Heart right ventricle (tissue), 16 donors: ENCODE data around the gene EYS. TPM values are rescaled to one million over a fixed set of nuclear protein-coding genes. Genes with fewer than 3 reads are reported as not detected.

ENCODE experiments used
- ATAC-seq, 8 donors: fragments of 200-7000 bp; cut with Tn5 transposase; one replicate each; pipeline ENCODE4 v1.9.1; 2020; ENCODE audit warnings: mild to moderate bottlenecking in 8 of 8, moderate library complexity in 8 of 8, moderate number of reproducible peaks in 1 of 8
- DNase-seq, 2 donors: peaks; one replicate each; pipeline ENCODE4 v3.0.0-alpha.2; 2020
- H3K27ac ChIP-seq, 10 donors: fragments of 200-600 bp; sonication (generic) in 2 of 10; one replicate each; pipeline versions ENCODE4 v1.5.0 to v1.8.0; 2020 to 2022; ENCODE audit warnings: mild to moderate bottlenecking in 3 of 10
- H3K27me3 ChIP-seq, 7 donors: fragments of 200-600 bp; one replicate each; pipeline ENCODE4 v1.8.0; 2021 to 2022; ENCODE audit warnings: mild to moderate bottlenecking in 2 of 7
- H3K36me3 ChIP-seq, 9 donors: fragments of 200-600 bp; sonication (generic) in 1 of 9; one replicate each; pipeline versions ENCODE4 v1.5.0 to v1.8.0; 2020 to 2022; ENCODE audit warnings: mild to moderate bottlenecking in 2 of 9
- H3K4me1 ChIP-seq, 9 donors: fragments of 200-600 bp; sonication (generic) in 1 of 9; one replicate each; pipeline versions ENCODE4 v1.5.0 to v1.8.0; 2020 to 2022; ENCODE audit warnings: mild to moderate bottlenecking in 4 of 9
- H3K4me3 ChIP-seq, 10 donors: fragments of 200-600 bp; sonication (generic) in 2 of 10; one replicate each; pipeline versions ENCODE4 v1.5.0 to v1.8.0; 2020 to 2022; ENCODE audit warnings: mild to moderate bottlenecking in 7 of 10, moderate library complexity in 2 of 10
- H3K9me3 ChIP-seq, 11 donors: fragments of 200-600 bp in 10 of 11; sonication (generic) in 2 of 11; one replicate each; pipeline versions ENCODE4 v1.5.0 to v1.8.0; 2013 to 2022; ENCODE audit warnings: mild to moderate bottlenecking in 2 of 11, control low read depth in 1 of 11, moderate library complexity in 1 of 11
- WGBS, 2 donors: extraction: QIAGEN DNeasy Blood & Tissue Kit; methylation state at CpG; one replicate each; pipeline ENCODE4 v1.1.7; 2013; ENCODE audit warnings: inconsistent platforms in 1 of 2; 5-methylcytosine and 5-hydroxymethylcytosine counted together
- intact Hi-C, 10 donors: fragments of 100-400 bp; cut with DNase I; formaldehyde crosslinking; loops; one replicate each; pipeline versions ENCODE4 v1.11.1 to v1.14.2; 2022
- polyA plus RNA-seq, 2 donors: library from polyadenylated mRNA; stranded (reverse); fragments of 200-250 nt; gene quantifications; one replicate each; pipeline ENCODE4 v1.2.3, GENCODE V29; 2013
- total RNA-seq, 10 donors: library from RNA; stranded (reverse); fragmentation: NEBNext Ultra II Directional in 3 of 10; extraction: Animal tissue kit (Norgen Biotek cat#: 25700) in 3 of 10; gene quantifications; one replicate each; pipeline versions ENCODE4 v1.2.1 to v1.2.4, GENCODE V29; 2021 to 2023
- TF ChIP-seq, protein P1 (sequence below), 9 donors: fragments of 200-600 bp; sonication (generic) in 2 of 9; IDR thresholded peaks; one replicate each; pipeline versions ENCODE4 v1.5.0 to v1.8.0; 2021 to 2022; ENCODE audit warnings: antibody characterized with exemption in 9 of 9, mild to moderate bottlenecking in 5 of 9, moderate library complexity in 1 of 9
- donor health status: Arrhythmogenic right ventricular cardiomyopathy.
- donor health status: ischemic (EF 13 %, LVEDD 7.1; RV severe dilation, severe dysfunction).
- donor health status: healthy with polysubstance abuse.
- donor health status: DM: no; HTN: yes; CAD: no.
- donor health status: DM: no; HTN: no; CAD: no.
- donor health status: ischemic (EF 25% LVEDD 6.9; RV normal size, moderate dysfunction).
- donor health status: ischemic (EF 25% LVEDD 5.7; RV mildly dilated, moderate dysfunction).
- donor health status: healthy.
- donor health status: DM: yes; HTN: yes; CAD: no.
- donor health status: Ischemic cardiomyopathy.
- donor health status: ischemic (EF 35%, LVEDD 5.7; RV mildly dilated, moderate dysfunction).
- donor health status: nonischemic (EF 11% LVEDD 7.7; RV severe dilation, severe dysfunction).
- donor health status: DM: yes; HTN: yes; CAD: no.
- donor health status: PGD.
- donor health status: ischemic (EF 29% LVEDD 5.4; RV normal size, mild dysfunction).
- donor health status: nonischemic (EF 23%, LVEDD 6.1; RV moderate dilation, normal function).

EYS gene
- total and polyA plus RNA-seq, 12 donors: 0.02 to 0.40 (median 0.18) TPM; not detected in 8

DNA sequence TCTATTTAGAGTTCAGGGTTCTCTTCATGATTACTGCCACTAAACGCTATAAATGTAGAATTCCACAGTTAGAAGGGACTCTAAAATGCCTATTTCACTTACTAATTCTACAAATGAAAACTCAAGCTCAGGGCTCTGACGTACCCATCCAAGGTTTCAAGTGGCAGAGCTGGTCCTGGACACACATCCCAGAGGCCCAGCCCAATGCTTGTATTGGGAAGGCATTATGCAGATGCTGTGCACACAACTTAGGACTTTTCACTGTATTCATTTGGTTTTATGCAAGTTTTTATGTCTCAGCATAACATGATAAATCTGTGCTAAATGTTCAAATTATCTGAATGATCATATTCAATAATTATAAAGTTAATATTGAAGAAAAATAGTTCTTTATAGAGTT, 1761.0 kb downstream of the EYS start:
- 73 to 81% methylated on average over 2 of the region's 2 CpGs for whole genome bisulfite sequencing, 2 donors
- DNase-seq (no peak), ATAC-seq (no peak)
- no peaks in the 10 kb centered on the region for H3K9me3 ChIP-seq
- no peaks in the 10 kb centered on the region for H3K4me1 ChIP-seq
- no peaks in the 10 kb centered on the region for H3K36me3 ChIP-seq
- intact Hi-C loops: no loop called here
- TF ChIP-seq, protein P1, sequence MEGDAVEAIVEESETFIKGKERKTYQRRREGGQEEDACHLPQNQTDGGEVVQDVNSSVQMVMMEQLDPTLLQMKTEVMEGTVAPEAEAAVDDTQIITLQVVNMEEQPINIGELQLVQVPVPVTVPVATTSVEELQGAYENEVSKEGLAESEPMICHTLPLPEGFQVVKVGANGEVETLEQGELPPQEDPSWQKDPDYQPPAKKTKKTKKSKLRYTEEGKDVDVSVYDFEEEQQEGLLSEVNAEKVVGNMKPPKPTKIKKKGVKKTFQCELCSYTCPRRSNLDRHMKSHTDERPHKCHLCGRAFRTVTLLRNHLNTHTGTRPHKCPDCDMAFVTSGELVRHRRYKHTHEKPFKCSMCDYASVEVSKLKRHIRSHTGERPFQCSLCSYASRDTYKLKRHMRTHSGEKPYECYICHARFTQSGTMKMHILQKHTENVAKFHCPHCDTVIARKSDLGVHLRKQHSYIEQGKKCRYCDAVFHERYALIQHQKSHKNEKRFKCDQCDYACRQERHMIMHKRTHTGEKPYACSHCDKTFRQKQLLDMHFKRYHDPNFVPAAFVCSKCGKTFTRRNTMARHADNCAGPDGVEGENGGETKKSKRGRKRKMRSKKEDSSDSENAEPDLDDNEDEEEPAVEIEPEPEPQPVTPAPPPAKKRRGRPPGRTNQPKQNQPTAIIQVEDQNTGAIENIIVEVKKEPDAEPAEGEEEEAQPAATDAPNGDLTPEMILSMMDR (IDR thresholded peaks at IDR 0.05): no peak
- no peaks in the 10 kb centered on the region for H3K27me3 ChIP-seq
- H3K4me3 ChIP-seq: no peak overlapping the region
- H3K27ac ChIP-seq: no peak overlapping the region

GRCh38 chr6:63943826-63944225, 1763.2 kb downstream of the EYS start:
- no peak for DNase-seq
- no peak overlapping the region for H3K27ac ChIP-seq
- no peaks in the 10 kb centered on the region for H3K9me3 ChIP-seq
- H3K4me1 ChIP-seq: no peaks in the 10 kb centered on the region
- H3K36me3 ChIP-seq: no peaks in the 10 kb centered on the region
- no peak for ATAC-seq
- H3K27me3 ChIP-seq: no peaks in the 10 kb centered on the region
- TF ChIP-seq, protein P1 (IDR thresholded peaks at IDR 0.05): no peak
- WGBS, 2 donors: 91 to 98% methylated on average over 1 of the region's 1 CpG
- H3K4me3 ChIP-seq: no peak overlapping the region
- intact Hi-C loops: no loop called here

GRCh38 chr6:63941747-63942470, 1765.1 kb downstream of the EYS start:
- Histone ChIP-seq H3K4me1 (no peaks in the 10 kb centered on the region), H3K27ac (no peak overlapping the region), H3K27me3 (no peaks in the 10 kb centered on the region), H3K4me3 (no peak overlapping the region), H3K9me3 (no peaks in the 10 kb centered on the region), H3K36me3 (no peaks in the 10 kb centered on the region)
- TF ChIP-seq, protein P1 (IDR thresholded peaks at IDR 0.05): no peak
- intact Hi-C loops: no loop called here
- 52 to 70% methylated on average over 2 of the region's 2 CpGs for WGBS, 2 donors
- no peak for DNase-seq
- ATAC-seq: no peak

GRCh38 chr6:63940056-63940455, 1767.0 kb downstream of the EYS start:
- DNase-seq: no peak
- no peaks in the 10 kb centered on the region for H3K9me3 ChIP-seq
- ATAC-seq: no peak
- 90 to 97% methylated on average over 1 of the region's 1 CpG for WGBS, 2 donors
- H3K27me3 ChIP-seq: no peaks in the 10 kb centered on the region
- H3K4me1 ChIP-seq: no peaks in the 10 kb centered on the region
- TF ChIP-seq, protein P1 (IDR thresholded peaks at IDR 0.05): no peak
- no peaks in the 10 kb centered on the region for H3K36me3 ChIP-seq
- H3K27ac ChIP-seq: no peak overlapping the region
- no peak overlapping the region for H3K4me3 ChIP-seq
- intact Hi-C loops: no loop called here
